SK-N-SH (cell line): ENCODE measurements around the gene TPMT.
"Not testable (repeated sequence)": the region's sequence is repeated elsewhere in the genome, so short reads cannot be mapped to it uniquely, and the experiment has no call there.

Experiments
- CHD2 ChIP-seq: fragments of 150-350 bp; IDR thresholded peaks from 2 replicates; pipeline ENCODE4 v1.6.1; 2018; ENCODE audit warnings: low read length; ENCODE audit not compliant: partially characterized antibody
- EZH2phosphoT487 ChIP-seq: fragments of 200-600 bp; sonication (generic); IDR thresholded peaks from 2 replicates; pipeline ENCODE4 v1.6.1; 2017; ENCODE audit warnings: low read depth, mixed run types, mild to moderate bottlenecking, antibody characterized with exemption, moderate library complexity, borderline replicate concordance
- FOXJ3 ChIP-seq: sonication (generic); formaldehyde crosslinking; IDR thresholded peaks from 2 replicates; pipeline ENCODE4 v1.5.1; 2020; ENCODE audit warnings: mild to moderate bottlenecking, missing genetic modification reagents
- GABPA ChIP-seq: IDR thresholded peaks from 2 replicates; pipeline ENCODE4 v1.4.0; 2012; ENCODE audit warnings: low read depth, mild to moderate bottlenecking
- NFIC ChIP-seq: IDR thresholded peaks from 2 replicates; pipeline ENCODE4 v1.4.0; 2012; ENCODE audit warnings: borderline replicate concordance
- POLR2AphosphoS5 ChIP-seq: IDR thresholded peaks from 2 replicates; pipeline ENCODE4 v1.6.1; 2012; ENCODE audit warnings: low read depth, low read length
- RAD21 ChIP-seq: IDR thresholded peaks from 2 replicates; pipeline ENCODE4 v1.6.1; 2012; ENCODE audit warnings: mild to moderate bottlenecking, low read length
- RFX5 ChIP-seq: IDR thresholded peaks from 2 replicates; pipeline ENCODE4 v1.6.1; 2012; ENCODE audit warnings: mild to moderate bottlenecking, improper control_type of control experiment, low read length
- SIN3A ChIP-seq: IDR thresholded peaks from 2 replicates; pipeline ENCODE4 v1.6.1; 2012; ENCODE audit warnings: low read depth, mild to moderate bottlenecking, low read length, moderate library complexity, borderline replicate concordance
- TCF12 ChIP-seq: IDR thresholded peaks from 2 replicates; pipeline ENCODE4 v1.4.0; 2012
- TEAD4 ChIP-seq: IDR thresholded peaks from 2 replicates; pipeline ENCODE4 v1.4.0; 2012; ENCODE audit warnings: mild to moderate bottlenecking, borderline replicate concordance; ENCODE audit not compliant: insufficient read depth
- TF ChIP-seq, protein P1 (sequence below): IDR thresholded peaks from 2 replicates; pipeline ENCODE4 v1.6.1; 2012; ENCODE audit warnings: mild to moderate bottlenecking, low read depth, low read length, moderate library complexity
- TF ChIP-seq, protein P2 (sequence below): IDR thresholded peaks from 2 replicates; pipeline ENCODE4; 2012
- TF ChIP-seq, protein P3 (sequence below): fragments of 200-600 bp; sonication (generic); IDR thresholded peaks from 2 replicates; pipeline ENCODE4 v1.6.1; 2017; ENCODE audit warnings: antibody characterized with exemption, mild to moderate bottlenecking, moderate library complexity

DNA sequence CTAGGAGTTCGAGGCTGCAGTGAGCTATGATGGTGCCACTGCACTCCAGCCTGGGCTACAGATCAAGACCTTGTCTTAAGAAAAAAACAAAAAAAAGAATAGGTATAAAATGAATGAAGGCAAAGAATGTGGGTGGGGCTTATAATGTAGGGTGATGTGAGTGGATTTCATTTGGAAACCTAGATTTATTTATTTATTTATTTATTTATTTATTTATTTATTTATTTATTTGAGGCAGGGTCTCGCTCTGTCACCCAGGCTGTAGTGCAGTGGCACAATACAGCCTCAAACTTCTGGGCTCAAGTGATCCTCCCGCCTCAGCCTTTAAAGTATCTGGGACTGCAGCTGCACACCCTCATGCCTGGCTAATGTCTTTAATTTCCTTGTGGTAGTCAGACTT is 3.5 kb downstream of the TPMT start:
- TF ChIP-seq RAD21; FOXJ3 (CRISPR knock-in tag); CHD2; TEAD4; GABPA; POLR2AphosphoS5; RFX5; NFIC; EZH2phosphoT487; TCF12; SIN3A: not testable (repeated sequence)
- TF ChIP-seq, protein P1, sequence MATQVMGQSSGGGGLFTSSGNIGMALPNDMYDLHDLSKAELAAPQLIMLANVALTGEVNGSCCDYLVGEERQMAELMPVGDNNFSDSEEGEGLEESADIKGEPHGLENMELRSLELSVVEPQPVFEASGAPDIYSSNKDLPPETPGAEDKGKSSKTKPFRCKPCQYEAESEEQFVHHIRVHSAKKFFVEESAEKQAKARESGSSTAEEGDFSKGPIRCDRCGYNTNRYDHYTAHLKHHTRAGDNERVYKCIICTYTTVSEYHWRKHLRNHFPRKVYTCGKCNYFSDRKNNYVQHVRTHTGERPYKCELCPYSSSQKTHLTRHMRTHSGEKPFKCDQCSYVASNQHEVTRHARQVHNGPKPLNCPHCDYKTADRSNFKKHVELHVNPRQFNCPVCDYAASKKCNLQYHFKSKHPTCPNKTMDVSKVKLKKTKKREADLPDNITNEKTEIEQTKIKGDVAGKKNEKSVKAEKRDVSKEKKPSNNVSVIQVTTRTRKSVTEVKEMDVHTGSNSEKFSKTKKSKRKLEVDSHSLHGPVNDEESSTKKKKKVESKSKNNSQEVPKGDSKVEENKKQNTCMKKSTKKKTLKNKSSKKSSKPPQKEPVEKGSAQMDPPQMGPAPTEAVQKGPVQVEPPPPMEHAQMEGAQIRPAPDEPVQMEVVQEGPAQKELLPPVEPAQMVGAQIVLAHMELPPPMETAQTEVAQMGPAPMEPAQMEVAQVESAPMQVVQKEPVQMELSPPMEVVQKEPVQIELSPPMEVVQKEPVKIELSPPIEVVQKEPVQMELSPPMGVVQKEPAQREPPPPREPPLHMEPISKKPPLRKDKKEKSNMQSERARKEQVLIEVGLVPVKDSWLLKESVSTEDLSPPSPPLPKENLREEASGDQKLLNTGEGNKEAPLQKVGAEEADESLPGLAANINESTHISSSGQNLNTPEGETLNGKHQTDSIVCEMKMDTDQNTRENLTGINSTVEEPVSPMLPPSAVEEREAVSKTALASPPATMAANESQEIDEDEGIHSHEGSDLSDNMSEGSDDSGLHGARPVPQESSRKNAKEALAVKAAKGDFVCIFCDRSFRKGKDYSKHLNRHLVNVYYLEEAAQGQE = not testable (repeated sequence)
- TF ChIP-seq, protein P2, sequence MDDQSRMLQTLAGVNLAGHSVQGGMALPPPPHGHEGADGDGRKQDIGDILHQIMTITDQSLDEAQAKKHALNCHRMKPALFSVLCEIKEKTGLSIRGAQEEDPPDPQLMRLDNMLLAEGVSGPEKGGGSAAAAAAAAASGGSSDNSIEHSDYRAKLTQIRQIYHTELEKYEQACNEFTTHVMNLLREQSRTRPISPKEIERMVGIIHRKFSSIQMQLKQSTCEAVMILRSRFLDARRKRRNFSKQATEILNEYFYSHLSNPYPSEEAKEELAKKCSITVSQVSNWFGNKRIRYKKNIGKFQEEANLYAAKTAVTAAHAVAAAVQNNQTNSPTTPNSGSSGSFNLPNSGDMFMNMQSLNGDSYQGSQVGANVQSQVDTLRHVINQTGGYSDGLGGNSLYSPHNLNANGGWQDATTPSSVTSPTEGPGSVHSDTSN = not testable (repeated sequence)
- TF ChIP-seq, protein P3, sequence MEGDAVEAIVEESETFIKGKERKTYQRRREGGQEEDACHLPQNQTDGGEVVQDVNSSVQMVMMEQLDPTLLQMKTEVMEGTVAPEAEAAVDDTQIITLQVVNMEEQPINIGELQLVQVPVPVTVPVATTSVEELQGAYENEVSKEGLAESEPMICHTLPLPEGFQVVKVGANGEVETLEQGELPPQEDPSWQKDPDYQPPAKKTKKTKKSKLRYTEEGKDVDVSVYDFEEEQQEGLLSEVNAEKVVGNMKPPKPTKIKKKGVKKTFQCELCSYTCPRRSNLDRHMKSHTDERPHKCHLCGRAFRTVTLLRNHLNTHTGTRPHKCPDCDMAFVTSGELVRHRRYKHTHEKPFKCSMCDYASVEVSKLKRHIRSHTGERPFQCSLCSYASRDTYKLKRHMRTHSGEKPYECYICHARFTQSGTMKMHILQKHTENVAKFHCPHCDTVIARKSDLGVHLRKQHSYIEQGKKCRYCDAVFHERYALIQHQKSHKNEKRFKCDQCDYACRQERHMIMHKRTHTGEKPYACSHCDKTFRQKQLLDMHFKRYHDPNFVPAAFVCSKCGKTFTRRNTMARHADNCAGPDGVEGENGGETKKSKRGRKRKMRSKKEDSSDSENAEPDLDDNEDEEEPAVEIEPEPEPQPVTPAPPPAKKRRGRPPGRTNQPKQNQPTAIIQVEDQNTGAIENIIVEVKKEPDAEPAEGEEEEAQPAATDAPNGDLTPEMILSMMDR = not testable (repeated sequence)
